GM12891 (cell line): ENCODE measurements around the gene RNF130.

ENCODE experiments used
- POLR2A ChIP-seq: IDR thresholded peaks from 2 replicates; pipeline ENCODE4 v1.6.1; 2011; ENCODE audit warnings: low read depth, low read length, control low read depth
- SPI1 ChIP-seq: IDR thresholded peaks from 2 replicates; pipeline ENCODE4 v1.6.1; 2011; ENCODE audit warnings: low read depth, low read length, control low read depth
- TAF1 ChIP-seq: IDR thresholded peaks from 2 replicates; pipeline ENCODE4 v1.6.1; 2011; ENCODE audit warnings: low read depth, low read length, control low read depth

- TF ChIP-seq SPI1 (no peak), POLR2A (no peak), TAF1 (no peak)
Measured at GRCh38 chr5:180082633-180083420, 11.3 kb upstream of the RNF130 start.
